GM21737 (cell line): ENCODE results near the gene SNX7.

ENCODE experiments used
- ATAC-seq: cut with Tn5 transposase; IDR thresholded peaks from one replicate; pipeline ENCODE4 v1.9.1; 2021; ENCODE audit warnings: mild to moderate bottlenecking, moderate library complexity; ENCODE audit not compliant: unreplicated experiment

Gene SNX7

GRCh38 chr1:98763488-98764150 is 102.1 kb downstream of the SNX7 start:
- no peak for ATAC-seq

- no peak for ATAC-seq
Observed at GRCh38 chr1:98764485-98764884, 103.0 kb downstream of the SNX7 start.

GRCh38 chr1:98766255-98766654 is 104.7 kb downstream of the SNX7 start:
- ATAC-seq: peak; percentile 59

- ATAC-seq: no peak
Observed at GRCh38 chr1:98769162-98769561, 107.6 kb downstream of the SNX7 start.

- no peak for ATAC-seq
Observed at GRCh38 chr1:98781906-98782305, 120.4 kb downstream of the SNX7 start.

- ATAC-seq: no peak
Observed at GRCh38 chr1:98783821-98784220, 122.3 kb downstream of the SNX7 start.

GRCh38 chr1:98791498-98791897 is 130.0 kb downstream of the SNX7 start:
- ATAC-seq: no peak

GRCh38 chr1:98792123-98792522 is 130.6 kb downstream of the SNX7 start:
- ATAC-seq: no peak

- ATAC-seq: no peak
Observed at GRCh38 chr1:98793136-98793535, 131.6 kb downstream of the SNX7 start.

GRCh38 chr1:98794196-98794886 is 132.8 kb downstream of the SNX7 start:
- ATAC-seq: peak; percentile 89

GRCh38 chr1:98796049-98796448 is 134.5 kb downstream of the SNX7 start:
- ATAC-seq: no peak

GRCh38 chr1:98797506-98797905 is 136.0 kb downstream of the SNX7 start:
- ATAC-seq: no peak
